ENCODE measurements around the gene KLHDC9. TPM values are rescaled to one million over a fixed set of nuclear protein-coding genes. Genes with fewer than 3 reads are reported as not detected.

KLHDC9 gene
- total and polyA plus RNA-seq, 9 of the 15 experiments (the other 6 are each of a cell fraction or from before 2014, with no cell fraction given) = not detected

GRCh38 chr1:161131523-161132409 lies 33.6 kb downstream of the KLHDC9 start (continued):
- TF ChIP-seq ZBTB17 (CRISPR knock-in tag; IDR thresholded peaks at IDR 0.05) (no peak), OTX1 (CRISPR knock-in tag; IDR thresholded peaks at IDR 0.05) (peak; percentile 7), SRSF3 (IDR thresholded peaks at IDR 0.05; ENCODE audit: insufficient read depth, low read length) (0 out of 2 replicates have a peak, but pooled peaks have one; percentile 55), LEF1 (IDR thresholded peaks at IDR 0.05) (no peak), KAT2B (IDR thresholded peaks at IDR 0.05; ENCODE audit: low read depth, low read length) (no peak), CTBP1 (IDR thresholded peaks at IDR 0.05; ENCODE audit: borderline replicate concordance) (no peak), ZNF75A (CRISPR knock-in tag; IDR thresholded peaks at IDR 0.05) (no peak), PCBP2 (IDR thresholded peaks at IDR 0.05; ENCODE audit: low read depth, low read length, poor library complexity, severe bottlenecking) (no peak), DACH1 (IDR thresholded peaks at IDR 0.05; ENCODE audit: partially characterized antibody) (no peak), U2AF1 (optimal IDR thresholded peaks at IDR 0.05; ENCODE audit: low read depth, low read length) (no peak), ZNF77 (CRISPR knock-in tag; IDR thresholded peaks at IDR 0.05) (no peak), POLR3A (IDR thresholded peaks at IDR 0.05; ENCODE audit: borderline replicate concordance, extremely low read depth, insufficient read depth, insufficient read length) (no peak), ILK (tag; IDR thresholded peaks at IDR 0.05; ENCODE audit: borderline replicate concordance, low read depth) (no peak), L3MBTL2 (IDR thresholded peaks at IDR 0.05) (no peak), ZNF263 (CRISPR knock-in tag; IDR thresholded peaks at IDR 0.05; ENCODE audit: borderline replicate concordance) (peak; percentile 90), ZNF518B (CRISPR knock-in tag; IDR thresholded peaks at IDR 0.05) (no peak), NR3C1 (CRISPR knock-in tag; IDR thresholded peaks at IDR 0.05) (no peak), BHLHE40 (IDR thresholded peaks at IDR 0.05; ENCODE audit: low read length) (no peak), BRF1 (IDR thresholded peaks at IDR 0.05; ENCODE audit: borderline replicate concordance, extremely low read depth, insufficient read length) (no peak), FIP1L1 (IDR thresholded peaks at IDR 0.05; ENCODE audit: low read depth, low read length, poor library complexity, severe bottlenecking) (no peak), MIER1 (IDR thresholded peaks at IDR 0.05; ENCODE audit: low read depth) (peak; percentile 70; the same call in 1 of the 2 replicates), RNF2 (IDR thresholded peaks at IDR 0.05) (no peak), MCM2 (IDR thresholded peaks at IDR 0.05; ENCODE audit: low read depth) (no peak), HNRNPUL1 (IDR thresholded peaks at IDR 0.05; ENCODE audit: low read length) (no peak), ESRRB (CRISPR knock-in tag; IDR thresholded peaks at IDR 0.05; ENCODE audit: borderline replicate concordance) (no peak), HDAC6 (IDR thresholded peaks at IDR 0.05; ENCODE audit: low read depth, low read length) (no peak), MAX (CRISPR knock-in tag; IDR thresholded peaks at IDR 0.05) (no peak)

Measured in K562 (cell line).